ENCODE data around the gene MTPN.

MTPN gene

DNA sequence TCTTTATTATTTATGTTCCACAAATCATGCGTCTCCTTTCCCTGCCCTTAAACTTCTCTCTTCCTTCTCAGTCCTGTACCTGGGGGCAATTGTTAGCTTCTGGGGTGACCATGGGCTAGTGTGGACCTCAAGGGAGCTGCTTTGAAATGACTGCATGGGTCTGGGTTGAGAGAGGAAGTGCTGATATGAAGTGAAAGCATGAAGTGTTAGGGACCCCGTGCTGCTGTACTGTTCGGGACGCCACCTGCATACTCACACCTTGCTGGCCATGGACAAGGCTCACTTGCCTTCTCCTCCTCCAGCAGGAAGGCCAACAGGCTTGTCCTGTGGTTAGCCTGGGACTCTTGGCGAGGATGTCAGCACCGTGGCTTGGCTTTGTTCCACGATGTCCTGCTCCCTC, 56.7 kb downstream of the MTPN start:
- DNase-seq, result no peak

DNA sequence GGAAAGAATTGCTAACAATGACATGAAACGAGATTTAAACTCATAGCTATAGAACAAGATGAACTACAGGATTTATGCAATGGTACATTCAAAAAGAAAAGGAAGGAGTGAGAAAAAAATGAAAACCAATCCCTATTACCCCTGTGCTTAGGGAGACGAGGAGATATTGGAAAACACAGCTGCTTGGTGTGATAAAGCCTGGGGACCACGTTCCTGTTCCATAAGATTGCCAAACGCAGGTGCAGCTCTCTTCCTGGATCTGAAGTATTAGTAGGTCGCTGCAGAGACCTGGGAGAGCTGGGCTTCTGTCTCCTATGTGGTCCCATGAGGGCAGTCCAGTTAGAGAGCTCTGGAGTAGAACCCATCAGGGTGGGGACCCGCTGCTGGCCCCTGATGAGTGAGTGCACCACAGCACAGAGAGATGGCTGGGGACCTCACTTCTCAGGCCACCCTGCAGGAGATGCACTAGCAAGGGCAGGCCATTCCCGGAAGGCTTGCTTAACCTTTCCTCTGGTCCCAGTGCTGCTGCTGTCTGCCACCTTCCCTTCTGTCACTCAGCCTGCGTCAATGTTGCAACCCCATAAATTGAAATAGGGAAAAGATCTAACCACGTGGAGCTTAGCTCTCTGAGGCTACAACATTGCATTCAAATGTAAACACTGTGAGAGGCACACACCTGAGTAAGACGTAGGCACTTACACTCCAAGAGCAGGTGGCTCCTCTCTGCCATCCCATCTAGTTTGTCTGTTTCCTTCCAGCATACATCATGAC, 57.9 kb downstream of the MTPN start:
- DNase-seq, result peak; percentile 67

DNA sequence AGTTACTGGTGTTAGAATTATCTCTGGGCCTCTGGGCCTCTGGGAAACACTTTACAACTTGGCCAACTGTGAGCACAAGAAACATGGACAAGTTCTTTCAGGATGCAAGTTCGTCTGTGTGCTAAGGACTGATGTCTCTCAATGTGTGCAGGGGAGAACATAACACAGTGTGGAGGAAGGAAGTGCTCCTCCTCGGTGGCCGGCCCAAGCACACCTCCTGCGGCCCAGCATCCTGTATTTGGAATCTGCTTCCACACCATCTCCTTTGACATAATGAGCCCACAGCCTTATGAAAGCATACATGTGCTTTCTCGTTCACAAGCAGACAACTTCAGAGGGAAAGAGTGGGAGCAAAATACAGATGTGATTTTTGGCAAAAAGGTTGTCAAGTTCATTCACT, 59.0 kb downstream of the MTPN start:
- DNase-seq, result no peak

DNA sequence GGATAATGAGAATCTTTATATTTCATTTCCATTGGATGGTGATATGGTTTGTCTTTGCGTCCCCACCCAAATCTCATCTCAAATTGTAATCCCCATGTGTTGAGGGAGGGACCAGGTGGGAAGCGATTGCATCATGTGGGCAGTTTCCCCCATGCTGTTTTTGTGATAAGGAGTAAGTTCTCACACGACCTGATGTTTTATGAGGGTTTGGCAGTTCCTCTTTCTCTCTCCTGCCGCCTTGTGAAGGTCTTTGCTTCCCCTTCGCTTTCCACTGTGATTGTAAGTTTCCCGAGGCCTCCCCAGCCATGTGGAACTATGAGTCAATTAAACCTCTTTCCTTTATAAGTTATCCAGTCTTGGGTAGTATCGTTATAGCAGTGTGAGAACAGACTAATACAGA, 59.4 kb downstream of the MTPN start:
- DNase-seq, result no peak

DNA sequence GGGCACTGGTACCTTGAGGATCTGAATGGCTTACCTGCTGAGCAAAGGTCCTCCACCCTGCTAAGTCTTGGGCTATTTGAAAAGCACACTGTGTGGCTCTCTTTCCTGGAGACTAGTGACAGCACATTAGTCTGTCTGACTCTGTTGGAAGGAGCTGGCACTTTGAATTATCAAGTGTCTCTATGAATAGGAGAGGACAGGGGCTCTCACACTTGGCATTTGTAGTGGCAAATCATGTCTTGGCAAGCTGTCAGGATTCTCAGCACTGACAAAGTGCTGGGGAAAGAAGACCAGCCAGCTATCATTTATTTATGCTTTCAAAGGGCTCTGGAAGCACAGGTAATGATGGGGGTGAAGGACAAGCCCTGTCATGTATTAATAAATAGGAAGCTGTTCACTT, 62.8 kb downstream of the MTPN start:
- peak; percentile 36 for DNase-seq

DNA sequence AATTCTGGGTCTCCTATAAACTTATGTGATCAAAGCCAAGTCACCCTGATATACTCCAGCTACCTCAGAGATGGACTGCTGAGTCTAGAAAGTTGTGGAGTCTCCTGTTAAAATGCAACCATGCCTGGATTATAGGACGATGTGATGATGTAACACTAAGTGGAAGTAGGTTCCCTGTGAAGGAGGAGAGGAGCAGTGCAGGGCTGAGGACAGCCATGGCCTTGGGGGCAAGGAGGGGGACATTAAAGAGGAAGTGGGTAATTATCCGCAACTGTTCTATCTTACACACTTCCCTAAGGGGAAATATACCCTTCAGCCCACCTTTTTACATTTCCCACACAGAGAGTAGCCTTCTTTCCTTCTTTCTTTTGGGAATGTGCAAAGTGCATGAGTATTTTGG, 63.8 kb downstream of the MTPN start:
- no peak for DNase-seq

DNA sequence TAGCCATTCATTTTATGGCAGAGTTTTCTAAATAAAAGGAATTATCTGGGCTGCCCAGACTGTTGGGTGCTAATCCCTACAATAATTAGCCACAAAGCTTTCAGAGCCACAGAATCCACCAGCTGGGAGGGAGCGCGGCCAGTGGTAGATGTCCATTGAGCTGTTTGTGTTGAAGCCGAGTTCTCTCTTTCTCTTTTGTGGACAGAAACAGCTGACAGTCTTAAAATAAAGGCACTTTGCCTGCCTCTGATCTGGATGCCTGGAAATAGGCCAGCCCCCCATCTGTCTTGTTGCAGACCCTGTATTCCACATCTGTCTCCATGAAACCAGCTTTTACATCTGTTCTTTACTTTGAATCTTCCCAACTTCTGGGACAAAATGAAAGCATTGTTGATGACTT, 66.1 kb downstream of the MTPN start:
- no peak for DNase-seq

DNA sequence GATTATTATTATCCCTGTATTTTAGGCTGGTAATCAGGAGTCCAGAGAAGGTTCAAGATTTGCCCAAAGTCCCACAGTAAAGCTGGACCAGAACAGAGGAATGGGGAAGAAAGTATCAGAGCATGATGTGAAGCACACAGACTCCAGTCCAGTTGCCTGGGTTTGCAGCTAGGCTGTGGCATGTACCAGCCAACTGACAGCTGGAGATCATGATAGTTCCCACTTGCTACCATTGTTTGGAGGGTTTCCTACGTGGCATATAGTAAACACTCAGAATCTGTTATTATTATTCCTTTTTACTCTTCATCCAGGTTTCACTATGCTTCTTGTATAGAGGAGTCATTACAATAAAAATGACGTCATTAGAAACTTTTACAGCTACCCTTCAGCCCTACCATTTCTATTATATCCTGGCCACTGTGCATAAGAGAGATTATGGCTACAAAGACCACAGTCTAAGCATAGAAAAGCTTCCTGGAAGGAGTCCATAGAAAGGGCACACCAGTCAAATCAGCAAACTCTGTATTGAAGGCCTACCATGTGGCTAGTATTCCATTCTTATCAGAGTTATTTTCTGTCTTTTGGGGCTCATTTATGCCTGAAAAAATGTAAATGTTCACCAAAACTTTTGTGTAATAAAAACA, 66.6 kb downstream of the MTPN start:
- no peak for DNase-seq

DNA sequence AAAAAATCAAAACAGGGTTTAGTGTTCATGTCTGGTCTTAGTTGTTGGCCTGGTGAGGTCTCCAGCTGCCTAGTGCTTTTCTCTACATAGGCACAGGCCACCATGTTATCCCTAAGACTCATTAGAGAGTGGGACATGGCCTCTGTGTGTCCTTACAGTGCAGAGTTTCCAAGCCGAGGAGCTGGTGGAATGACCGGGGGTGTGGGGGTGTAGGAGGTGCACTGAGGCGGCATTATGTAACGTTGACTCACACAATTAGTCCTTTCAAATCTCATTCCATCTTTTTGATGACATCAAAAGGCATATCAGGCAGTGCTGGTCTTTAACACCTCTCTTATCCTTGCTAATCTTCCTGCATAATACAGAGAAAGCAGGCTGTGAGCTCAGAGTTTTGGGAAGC, 71.3 kb downstream of the MTPN start:
- DNase-seq, result no peak

DNA sequence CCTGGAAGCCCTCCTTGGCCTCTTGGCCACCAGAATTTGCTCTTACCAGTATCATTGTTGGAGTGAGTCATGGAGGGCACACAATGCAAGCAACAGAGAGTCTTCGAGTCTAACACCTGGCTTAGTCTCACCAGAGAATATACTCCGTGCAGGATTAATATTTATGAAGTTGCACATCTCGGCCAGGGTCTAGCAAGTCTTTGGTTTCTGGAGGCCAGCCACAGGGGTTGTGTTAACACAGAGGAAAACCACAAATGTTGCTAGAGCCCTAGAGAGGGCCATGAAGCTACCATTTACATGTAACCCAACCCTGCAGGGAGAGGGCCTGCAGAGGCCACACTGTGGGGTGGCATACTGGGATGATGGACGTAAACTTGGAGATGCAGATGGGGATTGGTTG, 71.8 kb downstream of the MTPN start:
- DNase-seq, result no peak

DNA sequence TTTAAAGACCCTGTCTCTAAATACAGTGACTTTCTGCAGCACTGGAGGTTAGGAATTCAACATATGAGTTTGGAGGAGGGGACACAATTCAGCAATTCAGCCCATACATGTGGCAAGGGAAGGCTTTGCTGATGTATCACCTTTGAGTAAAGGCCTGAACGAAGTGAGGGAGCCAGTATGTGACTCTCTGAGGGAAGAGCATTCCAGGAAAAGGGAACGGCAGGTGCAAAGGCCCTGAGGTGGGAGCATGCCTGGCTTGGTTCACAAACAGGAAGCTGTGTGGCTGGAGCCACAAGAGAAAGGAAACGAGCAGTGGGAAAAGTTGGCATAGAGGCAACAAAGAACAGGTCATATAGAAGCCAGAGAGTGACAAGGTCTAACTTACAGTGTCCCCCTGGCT, 72.9 kb downstream of the MTPN start:
- DNase-seq, result no peak

DNA sequence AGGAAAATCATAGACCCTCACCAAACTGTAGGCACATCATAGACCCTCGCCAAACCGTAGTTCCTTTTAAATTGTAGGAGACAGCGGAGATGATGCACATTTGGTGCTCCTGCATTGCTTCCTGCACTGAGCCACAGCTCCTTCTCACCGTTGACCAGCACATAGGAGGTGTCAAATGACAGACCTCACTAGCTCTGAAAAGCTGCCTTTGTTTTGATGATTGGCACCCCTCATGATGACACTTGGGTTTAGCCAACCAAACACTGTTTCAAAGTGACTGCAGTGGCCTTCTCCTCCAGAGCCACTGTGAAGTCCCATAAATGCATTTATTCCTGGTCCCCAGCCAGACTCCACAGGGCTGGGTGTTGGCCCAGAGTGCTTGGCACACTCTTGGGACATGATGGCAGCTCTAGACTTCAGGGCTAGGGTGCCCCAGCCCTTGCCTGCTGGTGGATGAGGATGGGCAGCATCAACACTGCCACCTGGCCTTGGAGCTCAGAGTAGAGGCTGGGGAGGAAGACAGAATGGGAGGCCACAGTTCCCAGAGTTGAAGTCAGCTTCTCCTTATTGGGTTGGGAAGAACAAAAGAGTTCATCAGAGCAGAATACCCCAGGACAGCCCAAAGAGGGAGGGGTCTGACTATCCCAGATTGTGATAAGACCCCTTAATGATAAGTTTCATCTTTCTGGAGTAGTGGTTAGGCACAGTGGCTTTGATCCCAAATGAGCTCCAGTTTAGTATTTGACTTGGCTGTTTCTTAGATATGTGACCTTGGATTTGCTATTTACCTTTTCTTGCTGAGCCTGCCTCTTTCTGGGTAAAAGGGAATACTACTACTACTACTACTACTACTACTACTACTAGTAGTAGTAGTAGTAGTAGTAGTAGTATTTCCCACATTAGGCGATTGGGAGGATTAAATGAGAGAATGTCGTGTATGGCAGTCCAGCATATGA, 75.3 kb downstream of the MTPN start:
- peak; percentile 63 for DNase-seq

DNA sequence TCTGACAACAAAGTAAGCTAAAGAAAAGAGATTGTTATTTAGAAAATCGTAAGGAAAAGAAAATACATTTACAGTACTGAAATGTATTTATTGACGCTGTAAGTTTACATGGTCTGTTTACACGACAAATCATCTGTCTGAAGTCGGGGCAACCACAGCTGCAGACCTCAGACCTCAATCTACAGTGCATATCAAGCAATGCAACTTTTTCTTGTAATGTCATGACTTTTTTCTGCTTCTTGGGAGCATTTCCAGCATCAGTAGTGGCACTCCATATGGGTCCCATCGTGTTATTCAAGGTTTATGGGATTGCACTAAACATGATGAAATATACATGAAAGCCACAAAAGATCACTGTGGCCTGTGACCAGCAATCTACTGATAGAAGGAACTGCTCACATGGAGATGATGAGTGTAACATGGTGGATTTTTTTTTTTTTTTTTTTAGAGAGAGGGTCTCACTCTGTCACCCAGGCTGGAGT, 77.1 kb downstream of the MTPN start:
- DNase-seq, result no peak

DNA sequence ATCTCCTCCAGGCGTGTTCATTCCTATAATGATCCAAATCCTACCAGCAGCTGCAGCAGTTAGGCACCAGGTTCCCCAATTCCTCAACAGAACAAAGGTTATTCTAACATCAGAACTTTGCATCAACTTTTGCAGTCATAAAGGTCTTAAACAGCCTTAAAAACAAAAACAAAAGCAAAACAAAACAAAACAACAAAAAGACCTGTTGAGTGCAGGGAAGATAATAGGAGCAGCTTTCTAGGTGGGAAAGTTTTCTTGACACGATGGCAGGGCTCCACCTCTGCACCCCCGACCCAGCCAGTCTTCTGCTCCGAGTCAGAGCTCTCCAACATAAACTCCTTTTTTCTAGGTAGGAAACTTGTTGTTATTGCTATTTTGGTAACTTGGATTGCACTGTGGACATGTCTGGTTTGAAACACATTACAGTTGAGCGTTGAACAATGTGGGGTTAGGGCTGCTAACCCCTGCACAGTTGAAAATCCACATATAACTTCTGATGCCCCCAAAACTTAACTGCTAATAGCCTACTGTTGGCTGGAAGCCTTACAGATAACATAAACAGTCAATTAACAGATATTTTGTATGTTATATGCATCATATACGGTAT, 77.6 kb downstream of the MTPN start:
- DNase-seq, result no peak

DNA sequence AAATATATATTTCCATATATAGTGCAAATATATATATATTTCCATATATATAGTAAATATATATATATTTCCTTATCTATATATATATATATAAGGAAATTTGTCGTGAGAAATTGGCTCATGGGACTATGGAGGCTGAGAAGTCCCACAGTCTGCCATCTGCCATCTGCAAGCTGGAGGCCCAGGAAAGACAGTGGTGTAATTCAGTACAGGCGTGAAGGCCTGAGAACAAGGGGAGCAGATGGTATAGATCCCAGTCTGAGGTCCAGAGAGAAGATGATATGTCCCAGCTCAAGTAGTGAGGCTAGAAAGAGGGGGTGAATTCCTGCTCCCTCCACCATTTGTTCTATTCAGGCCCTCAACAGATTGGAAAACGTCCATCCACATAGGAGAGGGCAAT, 78.9 kb downstream of the MTPN start:
- DNase-seq, result no peak

DNA sequence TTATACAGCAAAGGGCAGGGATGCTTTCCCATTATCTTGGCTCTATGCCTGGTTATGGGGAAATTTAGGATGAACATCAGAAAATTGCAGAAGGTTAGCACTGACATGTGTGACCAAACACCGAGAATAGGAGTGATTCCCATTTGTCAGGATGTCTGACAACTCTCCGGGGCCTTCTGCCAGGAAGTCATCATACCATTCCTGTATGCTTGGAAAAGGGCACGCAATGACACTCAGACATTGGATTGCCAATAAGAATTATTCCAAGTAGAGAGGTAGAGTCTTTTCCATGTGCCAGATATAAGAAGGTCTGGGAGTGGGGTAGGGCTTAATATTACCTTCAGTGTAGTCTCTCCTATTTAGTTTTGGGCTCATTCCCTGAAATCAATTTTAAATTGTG, 82.3 kb downstream of the MTPN start:
- no peak for DNase-seq

DNA sequence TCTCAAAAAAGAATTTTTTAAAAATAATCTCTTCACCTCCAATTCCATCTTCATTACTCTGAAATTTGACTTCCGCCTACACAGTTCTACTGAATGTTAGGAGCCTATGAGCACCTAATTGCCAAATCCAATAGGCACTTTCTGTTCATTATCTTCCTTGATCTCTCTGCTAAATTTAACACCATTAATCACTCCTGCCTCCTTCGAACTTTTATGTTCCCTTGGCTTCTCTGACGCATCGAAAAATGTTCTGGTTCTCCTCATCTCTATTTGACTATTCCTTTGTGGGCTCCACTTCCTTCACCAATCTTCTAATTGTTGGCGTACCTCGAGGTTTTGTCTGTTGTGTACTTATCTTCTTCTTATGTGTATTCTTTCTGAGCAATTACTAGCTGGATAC, 87.3 kb downstream of the MTPN start:
- DNase-seq, result no peak

DNA sequence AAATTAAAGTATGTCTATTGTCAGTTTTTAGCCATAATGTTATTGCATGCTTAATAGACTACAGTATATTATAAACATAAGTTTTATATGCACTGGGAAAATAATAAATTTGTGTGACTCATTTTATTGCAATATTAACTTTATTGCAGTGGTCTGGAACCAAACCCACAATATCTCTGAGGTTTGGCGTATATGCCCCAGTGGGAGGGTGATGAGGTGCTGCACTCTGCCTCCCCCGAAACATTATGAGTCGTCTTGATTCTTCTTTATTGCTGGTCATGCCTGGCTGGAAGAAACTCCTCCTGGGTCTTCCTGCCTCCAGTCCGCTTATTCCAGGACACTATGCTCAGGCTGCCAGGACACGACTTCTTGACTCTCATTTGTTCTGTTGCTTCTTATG, 88.4 kb downstream of the MTPN start:
- no peak for DNase-seq

DNA sequence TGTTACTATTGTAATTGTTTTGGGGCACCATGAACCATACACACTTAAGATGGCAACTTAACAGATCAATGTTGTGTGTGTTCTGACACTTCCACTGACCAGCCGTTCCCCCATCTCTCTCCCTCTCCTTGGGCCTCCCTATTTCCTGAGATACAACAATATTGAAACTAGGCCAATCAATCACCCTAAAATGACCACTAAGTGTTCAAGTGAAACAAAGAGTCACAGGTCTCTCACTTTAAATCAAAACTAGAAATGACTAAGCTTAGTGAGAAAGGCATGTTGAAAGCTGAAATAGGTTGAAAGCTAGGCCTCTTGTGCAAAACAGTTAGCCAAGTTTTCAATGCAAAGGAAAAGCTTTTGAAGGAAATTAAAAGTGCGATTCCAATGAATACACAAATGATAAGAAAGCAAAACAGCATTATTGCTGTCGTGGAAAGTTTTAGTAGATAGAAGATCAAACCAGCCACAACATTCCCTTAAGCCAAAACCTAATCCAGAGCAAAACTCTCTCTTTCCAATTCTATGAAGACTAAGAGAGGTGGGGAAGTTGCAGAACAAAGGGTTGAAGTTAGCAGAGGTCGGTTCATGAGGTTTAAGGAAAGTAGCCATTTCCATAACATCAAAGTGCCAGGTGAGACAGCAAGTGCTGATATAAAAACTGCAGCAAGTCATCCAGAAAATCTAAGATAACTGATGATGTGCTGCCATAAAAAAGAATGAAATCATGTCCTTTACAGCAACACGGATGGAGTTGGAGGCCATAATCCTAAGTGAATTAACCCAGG, 90.6 kb downstream of the MTPN start:
- no peak for DNase-seq

DNA sequence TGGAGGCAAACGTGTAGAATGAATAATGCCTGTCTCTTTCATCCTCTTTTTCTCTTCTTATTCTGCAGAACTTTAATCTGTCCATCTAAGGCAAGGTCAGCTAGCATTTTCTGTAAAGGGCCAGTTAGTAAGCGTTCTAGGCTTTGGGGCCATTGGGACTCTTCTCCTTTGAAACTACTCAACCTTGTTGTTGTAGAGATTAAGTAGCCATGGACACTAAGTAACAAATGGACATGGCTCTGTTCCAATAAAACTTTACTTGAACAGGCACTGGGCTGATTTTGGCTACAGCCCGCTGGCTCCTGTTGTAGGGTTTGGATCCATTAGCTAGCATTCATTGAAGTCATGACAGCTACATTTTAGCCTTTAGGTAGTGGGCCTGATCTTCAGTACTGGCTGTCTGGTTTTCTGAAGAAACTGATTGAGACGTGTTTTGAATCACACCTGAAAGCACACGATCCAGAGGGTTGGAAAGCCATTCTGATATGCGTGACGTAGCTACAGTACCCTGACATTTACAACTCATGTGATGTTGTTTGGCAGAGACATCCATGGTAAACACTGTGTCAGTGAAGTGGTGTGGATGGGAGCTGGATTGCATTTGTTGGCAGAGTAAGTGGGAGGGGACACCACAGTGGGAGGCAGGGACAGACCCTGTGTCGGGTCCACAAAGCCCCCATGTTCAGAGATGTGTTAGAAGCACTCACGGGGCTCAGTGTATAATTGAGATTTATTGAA, 92.5 kb downstream of the MTPN start:
- DNase-seq, result no peak

DNA sequence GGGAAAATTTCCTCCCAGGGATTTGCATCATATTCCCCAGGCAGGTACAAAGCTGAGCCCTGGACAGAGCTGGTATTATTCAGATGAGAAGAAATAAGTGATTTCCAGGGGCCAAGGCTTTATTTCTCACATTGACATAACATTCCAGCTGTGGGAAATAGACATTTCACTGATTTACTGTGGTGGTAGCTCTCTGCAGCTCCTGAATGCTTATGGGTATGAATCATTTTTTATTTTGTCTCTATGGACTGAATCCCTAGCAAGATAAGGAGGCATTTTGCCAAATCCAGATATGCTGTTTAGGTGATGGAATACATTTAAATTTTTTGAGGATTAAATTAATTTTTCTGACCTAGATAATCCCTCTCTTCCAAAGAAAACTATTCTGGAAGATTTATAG, 97.9 kb downstream of the MTPN start:
- DNase-seq, result no peak

DNA sequence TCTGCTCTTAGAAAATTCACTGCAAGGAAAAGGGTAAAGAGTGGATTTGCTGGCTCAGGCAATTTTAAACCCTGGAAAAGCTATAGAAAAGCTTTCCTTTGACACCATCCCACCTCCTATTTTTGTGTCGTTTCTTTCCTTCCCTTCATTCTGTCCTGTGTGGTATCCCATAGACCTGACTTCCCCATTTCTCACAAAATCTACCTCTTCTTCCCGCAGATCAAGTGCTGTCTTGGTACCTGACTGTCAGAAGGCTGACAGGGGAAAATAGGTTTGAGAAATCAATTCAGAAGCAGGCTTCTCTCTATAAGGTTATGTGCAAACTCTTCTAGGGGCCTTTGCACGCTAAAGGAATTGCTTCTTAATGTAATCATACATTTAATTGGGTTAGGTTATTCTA, 98.9 kb downstream of the MTPN start:
- no peak for DNase-seq
